MCF 10A (cell line): ENCODE results near the gene ENOSF1. TPM values are rescaled to one million over a fixed set of nuclear protein-coding genes. Genes with fewer than 3 reads are reported as not detected.
"Not testable (repeated sequence)": the region's sequence is repeated elsewhere in the genome, so short reads cannot be mapped to it uniquely, and the experiment has no call there.

ENCODE experiments used
- BruUV-seq: library from RNA; stranded (reverse); fragments of 400-500 nt; replicated peaks from 2 replicates; lab custom pipeline; 2021; lab: Mats Ljungman, UMichigan
- CTCF ChIA-PET: fragments of 300-600 bp; sonication (Branson Sonifier 250); formaldehyde crosslinking; extraction: SDS; loops from one replicate; lab custom pipeline; 2021; ENCODE audit warnings: antibody characterized with exemption, inconsistent platforms; lab: Yijun Ruan, JAX
- POLR2A ChIA-PET: fragments of 300-600, 350-650 bp; sonication (Branson Sonifier 250); formaldehyde crosslinking; extraction: SDS; loops from one replicate; lab custom pipeline; 2020; ENCODE audit warnings: antibody characterized with exemption, inconsistent platforms; lab: Yijun Ruan, JAX
- DNase-seq: peaks from one replicate; pipeline ENCODE4 v3.0.0-alpha.2; 2018; ENCODE audit not compliant: unreplicated experiment
- H3K27ac Mint-ChIP-seq: one replicate; pipeline ENCODE4 v1.8.0; 2022; ENCODE audit warnings: mild to moderate bottlenecking, low read depth, mixed read lengths; ENCODE audit not compliant: unreplicated experiment
- H3K27me3 Mint-ChIP-seq: one replicate; pipeline ENCODE4 v1.8.0; 2022; ENCODE audit warnings: mixed read lengths; ENCODE audit not compliant: insufficient read depth, unreplicated experiment
- H3K36me3 Mint-ChIP-seq: one replicate; pipeline ENCODE4 v1.8.0; 2022; ENCODE audit warnings: mild to moderate bottlenecking, moderate library complexity, mixed read lengths; ENCODE audit not compliant: insufficient read depth, unreplicated experiment
- H3K4me1 Mint-ChIP-seq: one replicate; pipeline ENCODE4 v1.8.0; 2022; ENCODE audit warnings: mixed read lengths; ENCODE audit not compliant: insufficient read depth, unreplicated experiment
- H3K4me3 Mint-ChIP-seq: one replicate; pipeline ENCODE4 v1.8.0; 2022; ENCODE audit warnings: mild to moderate bottlenecking, moderate library complexity, mixed read lengths; ENCODE audit not compliant: unreplicated experiment
- H3K9me3 Mint-ChIP-seq: one replicate; pipeline ENCODE4 v1.8.0; 2022; ENCODE audit warnings: mixed read lengths; ENCODE audit not compliant: unreplicated experiment
- intact Hi-C: fragments of 100-400 bp; cut with micrococcal nuclease; formaldehyde crosslinking; loops from 2 replicates; pipeline ENCODE4 v1.14.1; 2022
- total RNA-seq: library from RNA; stranded (reverse); gene quantifications from 2 replicates; pipeline ENCODE4 v1.2.3, GENCODE V29; 2022
- TF ChIP-seq, protein P1 (sequence below): fragments of 200-600 bp; IDR thresholded peaks from one replicate; pipeline ENCODE4 v1.8.0; 2022; ENCODE audit warnings: antibody characterized with exemption, mild to moderate bottlenecking; ENCODE audit not compliant: unreplicated experiment

Gene ENOSF1
- total RNA-seq, 1 experiment from 2014 or later: 106 TPM

DNA sequence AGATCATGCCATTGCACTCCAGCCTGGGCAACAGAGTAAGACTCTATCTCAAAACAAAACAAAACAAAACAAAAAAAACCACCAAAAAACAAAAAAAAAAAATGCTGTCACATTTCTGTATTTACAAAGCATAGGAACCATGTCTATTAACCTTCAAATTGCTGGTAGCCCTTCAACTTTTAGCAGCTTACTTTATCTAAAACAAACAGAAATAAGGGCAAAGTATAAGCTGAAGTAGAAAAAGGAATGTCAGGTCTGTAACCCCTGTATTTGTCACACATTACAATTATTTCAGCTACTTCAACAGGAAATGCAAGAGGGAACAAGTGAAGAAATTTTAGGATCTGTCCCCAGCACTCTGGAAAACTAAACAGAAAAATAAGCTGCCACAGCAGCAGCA is 29.6 kb downstream of the ENOSF1 start:
- no TSS peak for BruUV-seq
- DNase-seq: no peak
- no peaks in the 10 kb centered on the region for H3K9me3 Mint-ChIP-seq
- TF ChIP-seq, protein P1, sequence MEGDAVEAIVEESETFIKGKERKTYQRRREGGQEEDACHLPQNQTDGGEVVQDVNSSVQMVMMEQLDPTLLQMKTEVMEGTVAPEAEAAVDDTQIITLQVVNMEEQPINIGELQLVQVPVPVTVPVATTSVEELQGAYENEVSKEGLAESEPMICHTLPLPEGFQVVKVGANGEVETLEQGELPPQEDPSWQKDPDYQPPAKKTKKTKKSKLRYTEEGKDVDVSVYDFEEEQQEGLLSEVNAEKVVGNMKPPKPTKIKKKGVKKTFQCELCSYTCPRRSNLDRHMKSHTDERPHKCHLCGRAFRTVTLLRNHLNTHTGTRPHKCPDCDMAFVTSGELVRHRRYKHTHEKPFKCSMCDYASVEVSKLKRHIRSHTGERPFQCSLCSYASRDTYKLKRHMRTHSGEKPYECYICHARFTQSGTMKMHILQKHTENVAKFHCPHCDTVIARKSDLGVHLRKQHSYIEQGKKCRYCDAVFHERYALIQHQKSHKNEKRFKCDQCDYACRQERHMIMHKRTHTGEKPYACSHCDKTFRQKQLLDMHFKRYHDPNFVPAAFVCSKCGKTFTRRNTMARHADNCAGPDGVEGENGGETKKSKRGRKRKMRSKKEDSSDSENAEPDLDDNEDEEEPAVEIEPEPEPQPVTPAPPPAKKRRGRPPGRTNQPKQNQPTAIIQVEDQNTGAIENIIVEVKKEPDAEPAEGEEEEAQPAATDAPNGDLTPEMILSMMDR: no peak
- ChIA-PET CTCF (interaction anchor here (0.6 to 1.1 kb wide), 3 partner anchors 11 to 1556 kb away, joined by 3 to 4 read pairs (median 3); no protein-coding TSS in a partner anchor), POLR2A (interaction anchor here (0.9 kb wide), 2 partner anchors 9 to 48 kb away, joined by 3 read pairs; no protein-coding TSS in a partner anchor)
- peaks cover 87% of the 10 kb centered on the region for H3K36me3 Mint-ChIP-seq
- no peak overlapping the region for H3K27ac Mint-ChIP-seq
- no peak overlapping the region for H3K4me3 Mint-ChIP-seq
- peaks cover 6% of the 10 kb centered on the region for H3K4me1 Mint-ChIP-seq
- H3K27me3 Mint-ChIP-seq: no peaks in the 10 kb centered on the region
- intact Hi-C loops: no loop called here

DNA sequence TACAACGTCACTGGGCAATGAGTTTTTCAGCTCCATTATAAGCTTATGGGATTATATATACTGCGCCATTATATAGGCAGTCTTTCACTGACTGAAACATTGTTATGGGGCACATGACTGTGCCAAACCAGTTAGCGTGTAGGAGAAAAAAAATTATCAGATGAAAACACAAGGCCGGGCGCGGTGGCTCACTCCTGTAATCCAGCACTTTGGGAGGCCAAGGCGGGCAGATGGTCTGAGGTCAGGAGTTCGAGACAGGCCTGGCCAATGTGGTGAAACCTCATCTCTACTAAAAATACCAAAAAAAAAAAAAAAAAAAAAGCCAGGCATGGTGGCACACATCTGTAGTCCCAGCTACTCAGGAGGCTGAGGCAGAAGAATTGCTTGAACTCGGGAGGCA is 30.0 kb downstream of the ENOSF1 start:
- H3K27me3 Mint-ChIP-seq, H3K9me3 Mint-ChIP-seq, BruUV-seq, intact Hi-C loops, DNase-seq, H3K4me1 Mint-ChIP-seq, H3K4me3 Mint-ChIP-seq: not testable (repeated sequence)
- CTCF ChIA-PET: interaction anchor here (0.6 to 1.1 kb wide), 4 partner anchors 8 to 1556 kb away, joined by 3 to 4 read pairs (median 3); no protein-coding TSS in a partner anchor
- Mint-ChIP-seq H3K27ac (peak overlapping the region; percentile 16), H3K36me3 (peaks cover 91% of the 10 kb centered on the region)
- POLR2A ChIA-PET: interaction anchor here (0.9 kb wide), 1 partner anchor 47 kb away, joined by 3 read pairs; no protein-coding TSS in a partner anchor

DNA sequence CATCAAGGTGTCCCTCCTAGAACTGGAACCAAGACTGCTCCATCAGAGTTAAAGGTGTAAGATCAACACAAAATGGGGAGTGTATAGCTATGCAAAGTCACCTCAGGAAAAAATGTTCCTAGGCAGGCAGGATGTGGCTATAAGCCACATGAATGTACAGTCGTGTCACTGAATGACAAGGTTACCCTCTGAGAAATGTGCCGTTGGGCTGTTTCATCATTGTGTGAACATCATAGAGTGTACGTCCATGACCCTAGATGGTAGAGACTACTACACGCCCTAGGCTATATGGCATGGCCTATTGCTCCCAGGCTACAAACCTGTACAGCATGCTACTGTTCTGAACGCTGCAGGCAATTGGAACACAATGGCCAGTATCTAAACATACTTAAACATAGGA is 30.4 kb downstream of the ENOSF1 start:
- Mint-ChIP-seq H3K27ac (peak overlapping the region; percentile 16), H3K9me3 (no peaks in the 10 kb centered on the region), H3K4me1 (peaks cover 6% of the 10 kb centered on the region), H3K36me3 (peaks cover 93% of the 10 kb centered on the region), H3K4me3 (no peak overlapping the region), H3K27me3 (no peaks in the 10 kb centered on the region)
- BruUV-seq: no TSS peak
- ChIA-PET POLR2A (no interaction called here), CTCF (interaction anchor here (0.9 to 1.0 kb wide), 2 partner anchors 9 to 157 kb away, joined by 3 to 4 read pairs; no protein-coding TSS in a partner anchor)
- DNase-seq: no peak
- TF ChIP-seq, protein P1: no peak
- intact Hi-C loops: no loop called here

DNA sequence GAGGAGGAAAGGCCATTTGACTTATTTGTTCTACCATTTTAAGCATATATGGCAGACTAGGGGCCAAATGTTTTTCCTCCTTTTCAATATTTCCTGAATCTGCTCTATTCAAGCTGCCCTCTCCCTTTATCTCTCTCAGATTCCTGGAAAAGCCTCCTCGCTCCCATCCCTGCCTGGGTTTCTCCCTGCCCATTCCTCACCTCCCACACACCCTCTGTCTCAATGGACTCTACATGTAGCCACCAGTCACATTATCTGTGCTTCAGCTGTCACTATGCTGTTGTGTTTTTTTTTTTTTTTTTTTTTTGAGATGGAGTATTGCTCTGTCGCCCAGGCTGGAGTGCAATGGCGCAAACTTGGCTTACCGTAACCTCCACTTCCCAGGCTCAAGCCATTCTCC is 32.0 kb downstream of the ENOSF1 start:
- Mint-ChIP-seq H3K27ac (peak overlapping the region; percentile 53), H3K9me3 (no peaks in the 10 kb centered on the region), H3K4me3 (no peak overlapping the region), H3K36me3 (peaks cover 94% of the 10 kb centered on the region), H3K27me3 (no peaks in the 10 kb centered on the region), H3K4me1 (no peaks in the 10 kb centered on the region)
- TF ChIP-seq, protein P1: no peak
- POLR2A ChIA-PET: interaction anchor here (1.2 kb wide), 1 partner anchor 22 kb away, joined by 3 read pairs; no protein-coding TSS in a partner anchor
- intact Hi-C loops: no loop called here
- CTCF ChIA-PET: interaction anchor here (0.7 to 1.2 kb wide), 3 partner anchors 10 to 23 kb away, joined by 3 read pairs; partner anchors contain the start of gene TYMS
- DNase-seq: no peak
- BruUV-seq: no TSS peak
